ENCODE measurements around the gene LTBP2.
"Not testable (repeated sequence)": the region's sequence is repeated elsewhere in the genome, so short reads cannot be mapped to it uniquely, and the experiment has no call there.

The LTBP2 gene

DNA sequence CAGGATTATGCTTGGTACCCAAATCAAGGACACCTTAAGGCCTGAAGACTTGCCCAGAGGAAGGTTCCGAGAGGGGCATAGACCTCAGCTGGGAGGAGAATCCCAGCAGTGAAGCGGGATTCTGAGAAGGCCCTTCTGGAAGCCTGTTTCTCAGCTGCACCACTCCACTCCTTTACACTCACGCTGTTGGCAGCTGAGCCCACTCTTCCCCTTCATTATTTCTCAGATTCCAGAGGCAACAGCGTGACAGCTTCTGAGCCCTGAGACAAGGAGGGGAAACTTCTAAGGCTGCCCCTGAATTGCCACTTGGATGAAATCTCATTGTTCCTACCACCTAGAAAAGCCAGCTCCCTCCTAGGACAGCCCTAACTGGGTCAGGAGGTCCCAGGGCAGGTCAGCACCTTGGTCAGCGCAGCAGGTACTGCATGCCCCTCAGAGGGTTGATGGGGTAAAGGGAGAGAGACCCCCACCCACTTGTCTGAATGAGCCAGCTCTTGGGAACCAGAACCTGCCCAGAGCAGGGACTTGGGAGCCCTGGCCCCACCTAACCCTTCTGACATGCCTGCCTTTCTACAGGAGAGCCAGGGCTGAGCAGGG is 64.6 kb downstream of the LTBP2 start:
- no peak for DNase-seq

DNA sequence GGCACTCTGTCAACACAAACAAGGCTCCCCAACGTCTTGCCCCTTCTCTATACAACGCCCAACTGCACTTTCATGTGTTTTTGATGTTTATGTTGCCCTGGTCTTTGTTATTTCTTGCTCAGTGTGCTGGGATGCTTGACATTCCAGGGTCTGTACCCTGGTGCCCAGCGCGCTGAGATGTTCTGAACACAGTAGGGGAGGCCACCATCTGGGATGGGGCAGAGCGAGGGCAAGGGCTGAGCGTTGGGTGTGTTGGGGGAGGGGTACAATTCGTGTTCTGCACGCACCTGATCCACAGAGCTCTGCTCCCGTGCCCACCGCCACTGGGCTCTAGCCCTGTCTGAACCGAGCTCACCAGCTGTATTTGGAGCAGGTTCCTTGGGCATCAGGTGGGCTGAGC is 65.6 kb downstream of the LTBP2 start:
- DNase-seq: no peak

DNA sequence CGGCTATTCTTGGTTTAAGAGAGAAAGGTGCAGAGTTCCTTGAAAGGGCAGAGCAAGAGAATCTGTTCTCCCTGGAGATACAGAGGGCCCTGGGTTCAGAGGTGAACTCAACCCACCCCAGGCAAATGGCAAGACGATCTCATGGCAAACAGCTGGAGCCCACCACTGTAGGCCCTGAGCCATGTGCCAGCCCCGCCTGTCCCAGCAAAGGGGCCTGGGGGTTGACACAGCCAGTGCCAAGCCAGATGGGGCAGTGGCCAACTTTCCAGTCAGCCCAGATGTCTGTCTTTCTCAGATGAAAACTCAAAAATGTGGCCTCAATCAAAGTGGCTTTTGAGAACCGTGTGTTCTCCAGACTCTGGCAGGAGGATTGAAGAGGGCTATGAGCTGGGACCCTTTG is 66.7 kb downstream of the LTBP2 start:
- DNase-seq: no peak

DNA sequence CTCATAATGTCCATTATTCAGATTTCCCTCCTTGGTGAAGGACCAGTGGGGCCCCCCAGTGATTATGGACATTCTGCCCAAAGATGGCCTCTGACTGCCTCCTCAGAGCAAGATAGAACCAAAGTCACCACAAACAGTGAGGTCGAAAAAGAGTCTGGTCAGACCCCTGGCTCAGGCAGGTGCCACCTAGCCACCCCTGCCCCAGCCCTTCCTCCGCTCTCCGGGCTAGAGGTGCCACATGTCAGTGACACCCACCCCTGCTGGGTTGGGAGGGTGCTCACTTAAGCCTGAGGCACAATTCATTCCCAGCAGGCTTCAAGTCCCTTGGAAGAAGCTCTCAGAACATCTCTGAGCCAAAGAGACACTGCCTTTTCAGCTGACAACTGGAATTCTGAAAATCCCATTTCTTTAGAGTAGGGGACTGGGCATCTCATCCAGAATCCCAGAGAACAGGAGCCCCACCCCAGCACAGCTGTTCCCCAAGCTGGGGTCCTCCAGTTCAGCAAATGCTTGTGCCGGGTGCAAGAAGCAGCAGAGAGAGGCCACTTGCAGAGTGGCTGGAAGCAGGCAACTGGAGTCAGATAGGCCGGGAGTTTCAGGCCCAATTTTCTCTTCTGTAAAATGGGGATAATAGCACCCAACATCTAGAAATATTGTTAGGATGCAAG is 68.1 kb downstream of the LTBP2 start:
- no peak for DNase-seq

DNA sequence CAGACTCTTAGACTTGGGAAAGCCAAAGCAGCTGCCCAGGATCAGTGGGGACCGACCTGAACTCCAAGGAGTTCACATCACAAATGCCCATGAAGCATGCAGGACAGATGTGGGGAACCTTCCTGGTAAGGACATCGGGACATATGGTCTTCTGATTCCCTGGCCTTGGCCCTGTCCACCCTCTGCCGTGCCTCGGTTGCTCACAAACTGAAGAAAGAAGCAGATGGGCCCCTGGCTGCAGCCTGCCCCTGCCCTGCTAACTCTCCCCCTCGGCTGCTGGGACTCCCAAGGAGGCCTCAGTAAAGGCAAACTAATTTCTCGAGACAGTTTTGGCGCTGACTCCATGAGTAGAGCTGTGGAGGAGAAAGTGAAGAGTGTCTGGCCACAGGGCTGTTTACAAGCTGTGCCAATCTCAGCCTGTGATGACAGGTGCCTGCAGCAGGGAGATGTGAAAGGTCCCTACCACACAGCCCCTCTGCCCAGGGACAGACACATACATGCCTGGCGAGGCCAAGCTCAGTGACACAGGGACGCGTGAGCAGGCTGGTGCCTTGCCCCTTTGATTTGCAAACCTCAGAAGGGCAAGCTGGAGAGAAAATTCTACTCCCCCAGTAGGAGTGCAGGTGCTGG is 69.9 kb downstream of the LTBP2 start:
- DNase-seq: no peak

- DNase-seq: no peak
Measured at GRCh38 chr14:74541225-74541624, 70.8 kb downstream of the LTBP2 start.

DNA sequence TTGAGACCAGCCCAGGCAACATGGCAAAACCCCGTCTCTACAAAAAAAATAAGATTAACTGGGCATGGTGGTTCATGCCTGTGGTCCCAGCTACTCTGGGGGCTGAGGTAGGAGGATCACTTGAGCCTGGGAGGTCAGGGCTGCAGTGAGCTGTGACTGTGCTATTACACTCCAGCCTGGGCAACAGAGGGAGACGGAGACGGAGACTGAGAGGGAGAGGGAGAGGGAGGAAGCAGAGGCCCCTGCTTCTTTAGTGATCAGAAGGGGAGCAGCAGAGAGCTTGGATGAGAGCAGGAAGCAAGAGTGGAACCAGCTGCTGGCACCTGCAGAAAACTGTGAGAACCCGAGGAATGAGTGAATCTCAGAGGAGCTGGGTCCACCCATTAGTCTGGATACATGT is 72.5 kb downstream of the LTBP2 start:
- DNase-seq: no peak

GRCh38 chr14:74538411-74539391 is 73.3 kb downstream of the LTBP2 start:
- DNase-seq: no peak

DNA sequence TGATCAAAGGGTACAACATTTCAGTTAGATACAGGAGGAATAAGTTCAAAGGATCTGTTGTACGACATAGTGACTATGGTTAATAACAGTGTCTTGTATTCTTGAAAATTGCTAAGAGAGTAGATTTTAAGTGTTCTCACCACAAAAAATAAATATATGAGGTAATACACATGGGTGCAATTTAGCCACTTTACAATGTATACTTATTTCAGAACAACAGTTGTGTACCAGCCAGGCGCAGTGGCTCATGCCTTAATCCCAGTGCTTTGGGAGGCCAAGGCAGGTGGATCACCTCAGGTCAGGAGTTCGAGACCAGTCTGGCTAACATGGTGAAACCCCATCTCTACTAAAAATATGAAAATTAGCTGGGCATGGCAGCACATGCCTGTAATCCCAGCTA is 75.7 kb downstream of the LTBP2 start:
- not testable (repeated sequence) for DNase-seq

- no peak for DNase-seq
Measured at GRCh38 chr14:74535756-74536325, 76.2 kb downstream of the LTBP2 start.

- peak; percentile 72 to 77 (median 77) for DNase-seq
Measured at GRCh38 chr14:74533576-74533975, 78.5 kb downstream of the LTBP2 start.

DNA sequence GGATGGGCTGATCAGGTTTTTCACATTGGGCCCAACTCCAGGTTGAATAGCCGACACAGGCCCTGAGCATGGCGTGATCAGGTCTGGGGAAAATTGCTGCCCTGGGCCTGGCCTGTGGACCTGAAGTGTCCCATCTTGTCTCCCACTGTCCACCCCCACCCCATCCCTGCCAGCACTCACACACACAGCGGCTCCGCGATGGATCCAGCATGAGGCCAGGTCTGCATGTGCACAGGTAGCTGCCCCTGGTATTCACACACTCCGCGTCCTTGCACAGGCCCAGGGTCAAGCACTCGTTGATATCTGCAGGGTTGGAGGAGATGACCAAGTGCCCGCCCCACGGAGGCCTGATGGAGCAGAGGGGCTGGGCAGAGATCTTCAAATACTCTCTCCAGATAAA is 79.8 kb downstream of the LTBP2 start:
- no peak for DNase-seq

GRCh38 chr14:74531467-74531866 is 80.6 kb downstream of the LTBP2 start:
- peak; percentile 46 to 61 (median 51) for DNase-seq

DNA sequence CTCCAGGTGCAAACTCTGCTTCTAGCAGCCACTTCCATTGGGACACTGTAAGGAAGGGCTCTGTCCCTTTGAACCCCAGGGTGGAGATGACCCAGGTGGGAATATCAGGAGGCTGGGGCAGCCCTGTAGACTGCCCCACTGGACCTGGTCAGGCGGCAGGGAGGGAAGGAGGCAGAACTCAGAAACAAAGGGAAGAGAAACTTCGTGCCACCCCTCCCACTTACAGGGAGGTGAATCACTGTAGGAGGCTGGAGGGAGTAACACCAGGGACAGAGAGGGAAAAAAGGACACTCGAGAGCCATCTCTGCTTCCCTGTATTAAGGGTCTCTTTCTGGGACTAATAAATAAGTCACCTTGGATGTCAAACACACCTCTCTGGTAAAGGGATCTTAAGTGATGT is 81.0 kb downstream of the LTBP2 start:
- peak; percentile 50 to 54 (median 52) for DNase-seq

- no peak for DNase-seq
Measured at GRCh38 chr14:74528886-74529285, 83.2 kb downstream of the LTBP2 start.

GRCh38 chr14:74528406-74528805 is 83.6 kb downstream of the LTBP2 start:
- DNase-seq: no peak

DNA sequence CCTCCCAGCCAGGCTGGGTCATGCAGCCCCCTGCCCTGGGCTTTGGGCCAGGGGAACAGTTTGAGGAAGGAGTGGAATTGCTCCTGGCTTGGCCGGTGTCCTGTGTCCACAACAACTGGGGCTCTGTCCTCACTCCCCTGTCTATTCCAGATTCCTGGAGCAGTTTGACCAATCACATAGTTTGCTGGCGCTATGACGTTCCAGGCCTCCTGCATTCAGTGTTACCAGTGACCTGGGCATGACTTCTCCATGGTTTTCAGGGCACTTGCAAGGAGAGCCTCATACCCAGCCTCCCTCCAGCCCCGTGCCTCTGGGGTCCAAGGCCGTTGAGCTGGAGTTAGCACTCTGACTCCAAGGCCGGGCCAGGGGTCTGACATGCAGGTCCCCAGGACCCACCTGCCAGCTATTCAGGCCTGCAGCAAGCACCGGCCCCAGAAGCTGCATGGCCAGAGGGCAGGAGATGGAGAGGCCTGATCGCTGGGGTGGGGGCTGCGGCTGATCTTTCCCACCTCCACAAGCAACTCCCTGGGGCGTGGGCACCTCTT is 84.2 kb downstream of the LTBP2 start:
- no peak for DNase-seq

DNA sequence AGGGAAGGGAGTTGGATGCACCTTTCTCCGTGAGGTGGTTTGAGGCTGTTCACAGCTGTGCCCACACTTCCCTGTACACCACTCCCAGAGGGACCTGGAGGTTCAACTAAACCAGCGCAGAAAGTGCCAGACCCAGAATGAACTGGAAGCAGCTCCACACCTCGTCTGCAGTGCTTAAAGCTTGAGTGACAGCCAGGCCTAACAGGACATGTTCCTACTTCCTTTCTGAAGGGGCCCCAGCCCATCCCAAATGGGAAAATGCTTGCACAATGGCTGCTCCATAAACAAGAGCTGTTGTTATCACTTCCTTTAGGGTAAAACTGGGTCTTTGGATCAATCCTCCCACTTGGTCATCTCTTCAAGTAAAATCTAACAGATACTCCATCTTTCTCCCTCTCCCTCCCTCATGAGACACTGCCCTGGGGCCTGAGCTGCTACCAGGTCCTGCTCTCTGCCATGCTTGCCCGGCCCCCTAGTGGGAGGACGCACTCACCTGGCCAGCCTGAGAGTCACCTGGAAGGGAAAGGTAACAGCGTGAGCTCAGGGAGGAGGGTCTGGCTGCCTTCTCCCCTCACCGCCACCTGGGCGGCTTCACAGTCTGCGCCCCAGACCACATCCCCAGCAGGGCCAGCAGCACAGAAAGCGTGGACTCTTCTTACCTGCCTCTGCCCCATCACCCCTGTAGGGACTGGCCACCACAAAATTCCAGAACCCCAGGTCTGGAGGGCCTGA is 85.0 kb downstream of the LTBP2 start:
- DNase-seq: no peak

GRCh38 chr14:74525361-74525851 is 86.6 kb downstream of the LTBP2 start:
- no peak for DNase-seq

DNA sequence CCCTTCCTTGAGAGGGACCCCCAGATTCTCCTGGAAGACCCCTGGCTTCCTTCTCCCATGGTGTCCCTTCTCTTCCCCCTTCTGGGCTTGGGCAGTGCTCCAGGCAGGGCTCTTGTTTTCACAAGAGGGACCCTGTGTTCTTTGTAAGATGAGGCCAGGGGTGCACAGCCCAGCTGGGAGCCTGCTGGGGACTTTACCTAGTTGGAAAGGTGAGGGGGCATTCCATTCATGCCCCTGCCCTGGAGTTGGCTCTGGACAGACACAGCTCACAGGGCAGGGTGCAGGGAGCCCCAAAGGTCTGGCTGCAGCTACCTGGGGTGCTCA is 87.3 kb downstream of the LTBP2 start:
- DNase-seq: no peak

DNA sequence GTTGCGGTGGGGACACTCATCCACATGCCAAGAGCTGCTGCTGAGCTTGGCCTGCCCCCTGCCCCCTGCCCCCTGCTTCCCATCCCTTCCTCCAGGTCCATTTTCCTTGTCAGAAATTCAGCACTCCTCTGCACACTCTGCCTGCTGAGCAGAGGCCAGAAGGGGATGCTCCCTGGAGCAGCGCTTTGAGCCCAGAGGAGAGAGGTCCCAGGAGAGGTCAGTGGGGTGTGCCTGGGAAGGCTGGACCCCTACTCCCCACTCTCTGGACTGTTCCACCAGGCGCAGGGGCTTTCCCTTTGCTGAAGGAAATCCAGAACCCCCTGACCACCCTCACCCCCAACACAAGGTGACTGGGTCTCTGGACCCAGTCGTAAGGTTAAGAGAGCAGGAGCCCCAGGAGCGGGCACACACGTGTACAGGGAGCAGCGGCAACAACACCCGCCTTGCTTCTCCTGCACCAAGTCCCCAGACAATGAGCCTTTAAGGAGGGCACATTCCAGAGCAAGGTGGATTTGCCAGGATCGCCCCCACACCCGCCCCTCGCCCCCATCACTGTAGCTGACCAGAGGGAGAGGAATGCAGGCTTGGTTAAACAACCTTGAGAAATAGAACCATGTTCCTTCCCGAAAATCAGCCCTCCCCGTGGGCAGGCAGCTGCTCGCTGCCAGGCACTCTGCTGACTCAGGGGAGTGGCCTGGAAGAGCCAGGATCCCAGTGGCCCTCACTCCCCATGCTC is 87.8 kb downstream of the LTBP2 start:
- peak in 1 of 3 donors; percentile 31 for DNase-seq
